ENCODE results near the gene SLX1A.
"Not testable (repeated sequence)": the region's sequence is repeated elsewhere in the genome, so short reads cannot be mapped to it uniquely, and the experiment has no call there.

Gene SLX1A

DNA sequence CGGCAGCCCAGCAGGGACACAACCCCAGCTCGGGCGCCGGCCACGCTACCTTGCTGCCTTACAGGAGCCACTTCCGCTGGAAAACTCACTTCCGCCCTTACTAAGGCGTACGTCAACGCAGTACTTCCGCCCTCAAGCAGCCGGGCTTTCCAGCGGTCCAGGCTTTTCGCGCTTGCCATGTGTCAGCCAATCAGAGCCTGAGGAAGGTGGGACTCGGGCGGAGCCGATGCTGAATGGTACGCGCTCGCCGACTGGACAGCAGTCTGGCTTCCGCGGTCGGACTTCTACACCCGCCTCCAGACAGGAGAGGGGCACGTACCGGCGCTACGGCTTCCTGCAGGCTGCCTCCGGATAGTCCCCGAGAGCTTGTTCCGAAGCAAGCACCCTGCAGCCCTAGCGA lies at the start of gene SLX1A, which contains the start of gene BOLA2B:
SLX1A (plus strand) TSS at position 261 of the 400 bp plus-strand sequence. CDS start 210 bp downstream, outside the sequence.
BOLA2B (minus strand) TSS at position 52 of the 400 bp plus-strand sequence. CDS start 71 bp downstream, outside the sequence.
- not testable (repeated sequence) for H3K9ac ChIP-seq, H3K27ac ChIP-seq, H3K36me3 ChIP-seq, H4K20me1 ChIP-seq, H3K9me3 ChIP-seq, H3K4me1 ChIP-seq, H3K27me3 ChIP-seq
- H3K4me3 ChIP-seq = peak within 1 kb of the TSS; percentile 62
- H3K4me2 ChIP-seq = peak within 1 kb of the TSS; percentile 74

DNA sequence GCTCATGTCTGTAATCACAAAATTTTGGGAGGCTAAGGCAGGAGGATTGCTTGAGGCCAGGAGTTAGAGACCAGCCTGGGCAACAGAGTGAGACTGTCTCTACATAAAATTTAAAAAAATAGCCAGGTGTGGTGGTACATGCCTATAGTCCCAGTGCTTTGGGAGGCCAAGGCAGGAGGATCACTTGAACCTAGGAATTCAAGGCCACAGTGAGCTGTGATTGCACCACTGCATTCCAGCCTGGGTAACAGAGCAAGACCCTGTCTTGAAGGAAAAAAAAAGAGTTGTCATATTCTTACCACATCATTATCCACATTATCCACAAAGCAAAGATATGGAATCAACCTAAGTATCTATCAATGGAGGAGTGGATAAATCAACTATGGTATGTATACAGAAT lies 49.7 kb upstream of the SLX1A start:
- H3K36me3 ChIP-seq = no peaks in the 10 kb centered on the region
- TF ChIP-seq Cebpa-rat (IDR thresholded peaks at IDR 0.05) = no peak
- no peaks in the 10 kb centered on the region for H4K20me1 ChIP-seq
- no peak overlapping the region for H3K27ac ChIP-seq
- H3K9me3 ChIP-seq = peaks cover 11% of the 10 kb centered on the region
- no peaks in the 10 kb centered on the region for H3K27me3 ChIP-seq
- no peak overlapping the region for H3K4me2 ChIP-seq
- no peak overlapping the region for H3K9ac ChIP-seq
- no peak overlapping the region for H3K4me3 ChIP-seq
- peaks cover 15% of the 10 kb centered on the region for H3K4me1 ChIP-seq

GRCh38 chr16:30144917-30145316 lies 48.8 kb upstream of the SLX1A start:
- no peak overlapping the region for H3K27ac ChIP-seq
- H3K36me3 ChIP-seq = no peaks in the 10 kb centered on the region
- no peaks in the 10 kb centered on the region for H3K27me3 ChIP-seq
- H3K4me1 ChIP-seq = peaks cover 6% of the 10 kb centered on the region
- peaks cover 20% of the 10 kb centered on the region for H3K9me3 ChIP-seq
- H3K4me3 ChIP-seq = no peak overlapping the region
- no peak for TF ChIP-seq Cebpa-rat (IDR thresholded peaks at IDR 0.05)
- H3K4me2 ChIP-seq = no peak overlapping the region
- H3K9ac ChIP-seq = no peak overlapping the region
- H4K20me1 ChIP-seq = no peaks in the 10 kb centered on the region

- Histone ChIP-seq H3K4me3 (no peak overlapping the region), H3K9ac (no peak overlapping the region), H3K36me3 (no peaks in the 10 kb centered on the region), H3K9me3 (peaks cover 27% of the 10 kb centered on the region), H3K27me3 (no peaks in the 10 kb centered on the region), H3K4me2 (no peak overlapping the region), H3K4me1 (no peaks in the 10 kb centered on the region), H4K20me1 (no peaks in the 10 kb centered on the region), H3K27ac (no peak overlapping the region)
- TF ChIP-seq Cebpa-rat (IDR thresholded peaks at IDR 0.05) = no peak
Observed at GRCh38 chr16:30145657-30146056, 48.0 kb upstream of the SLX1A start.

DNA sequence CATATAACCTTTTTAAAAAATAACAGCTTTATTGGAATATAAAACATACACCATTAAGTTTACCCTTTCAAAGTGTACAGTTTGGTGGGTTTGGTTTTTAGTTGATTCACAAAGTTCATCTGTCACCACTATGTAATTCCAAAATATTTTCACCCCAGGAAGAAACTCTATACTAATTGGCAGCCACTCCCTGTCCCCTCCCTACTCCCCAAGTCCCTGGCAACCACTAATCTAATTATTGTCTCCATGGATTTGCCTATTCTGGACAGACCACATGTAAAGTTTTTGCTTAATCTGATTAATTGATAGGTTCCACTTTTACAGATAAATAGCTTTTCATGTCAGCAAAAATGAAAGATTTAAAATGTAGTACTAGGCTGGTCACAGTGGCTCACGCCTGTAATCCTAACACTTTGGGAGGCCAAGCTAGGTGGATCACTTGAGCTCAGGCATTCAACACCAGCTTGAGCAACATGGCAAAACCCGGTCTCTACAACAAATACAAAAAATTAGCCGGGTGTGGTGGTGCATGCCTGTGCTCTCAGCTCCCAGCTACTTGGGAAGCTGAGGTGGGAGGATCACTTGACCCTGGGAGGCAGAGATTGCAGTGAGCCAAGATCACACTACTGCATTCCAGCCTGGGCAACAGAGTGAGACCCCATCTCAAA lies 45.7 kb upstream of the SLX1A start:
- Histone ChIP-seq H3K4me2 (no peak overlapping the region), H3K4me1 (no peaks in the 10 kb centered on the region), H3K27me3 (no peaks in the 10 kb centered on the region), H3K9ac (no peak overlapping the region), H3K9me3 (peaks cover 33% of the 10 kb centered on the region), H3K36me3 (no peaks in the 10 kb centered on the region), H3K4me3 (no peak overlapping the region), H4K20me1 (no peaks in the 10 kb centered on the region), H3K27ac (no peak overlapping the region)
- no peak for TF ChIP-seq Cebpa-rat (IDR thresholded peaks at IDR 0.05)

DNA sequence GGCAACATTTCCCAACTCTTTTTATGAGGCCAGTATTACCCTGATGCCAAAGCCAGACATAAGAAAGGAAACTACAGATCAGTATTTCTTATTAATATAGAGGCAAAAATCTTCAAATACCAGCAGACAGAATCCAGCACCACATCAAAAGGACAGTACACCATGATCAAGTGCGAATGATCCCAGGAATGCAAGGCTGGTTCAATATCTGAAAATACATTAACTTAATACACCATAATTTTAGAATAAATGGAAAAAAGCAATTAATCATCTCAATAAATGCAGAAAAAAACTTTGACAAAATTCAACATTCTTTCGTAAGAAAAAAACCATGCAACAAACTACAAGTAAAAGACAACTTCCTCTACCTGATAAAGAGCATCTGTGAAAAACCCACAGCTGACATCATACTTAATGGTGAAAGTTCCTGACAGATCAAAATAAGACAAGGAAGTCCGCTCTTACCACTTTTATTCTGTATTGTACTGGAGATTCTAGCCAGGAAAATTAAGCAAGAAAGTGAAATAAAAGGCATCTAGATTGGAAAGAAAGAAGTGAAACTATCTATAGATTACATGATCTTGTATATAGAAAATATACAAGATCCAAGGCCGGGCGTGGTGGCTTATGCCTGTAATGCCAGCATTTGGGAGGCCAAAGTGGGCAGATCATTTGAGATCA lies 44.3 kb upstream of the SLX1A start:
- H3K4me1 ChIP-seq = no peaks in the 10 kb centered on the region
- H3K4me2 ChIP-seq = no peak overlapping the region
- H3K9ac ChIP-seq = no peak overlapping the region
- H3K27me3 ChIP-seq = no peaks in the 10 kb centered on the region
- no peak overlapping the region for H3K27ac ChIP-seq
- H3K4me3 ChIP-seq = no peak overlapping the region
- no peak for TF ChIP-seq Cebpa-rat (IDR thresholded peaks at IDR 0.05)
- H4K20me1 ChIP-seq = no peaks in the 10 kb centered on the region
- H3K9me3 ChIP-seq = peaks cover 33% of the 10 kb centered on the region
- H3K36me3 ChIP-seq = no peaks in the 10 kb centered on the region

GRCh38 chr16:30151091-30151490 lies 42.6 kb upstream of the SLX1A start:
- H4K20me1 ChIP-seq = no peaks in the 10 kb centered on the region
- H3K4me1 ChIP-seq = no peaks in the 10 kb centered on the region
- H3K27me3 ChIP-seq = no peaks in the 10 kb centered on the region
- no peak overlapping the region for H3K4me2 ChIP-seq
- TF ChIP-seq Cebpa-rat (IDR thresholded peaks at IDR 0.05) = no peak
- no peaks in the 10 kb centered on the region for H3K36me3 ChIP-seq
- H3K9ac ChIP-seq = no peak overlapping the region
- peaks cover 33% of the 10 kb centered on the region for H3K9me3 ChIP-seq
- no peak overlapping the region for H3K27ac ChIP-seq
- no peak overlapping the region for H3K4me3 ChIP-seq

DNA sequence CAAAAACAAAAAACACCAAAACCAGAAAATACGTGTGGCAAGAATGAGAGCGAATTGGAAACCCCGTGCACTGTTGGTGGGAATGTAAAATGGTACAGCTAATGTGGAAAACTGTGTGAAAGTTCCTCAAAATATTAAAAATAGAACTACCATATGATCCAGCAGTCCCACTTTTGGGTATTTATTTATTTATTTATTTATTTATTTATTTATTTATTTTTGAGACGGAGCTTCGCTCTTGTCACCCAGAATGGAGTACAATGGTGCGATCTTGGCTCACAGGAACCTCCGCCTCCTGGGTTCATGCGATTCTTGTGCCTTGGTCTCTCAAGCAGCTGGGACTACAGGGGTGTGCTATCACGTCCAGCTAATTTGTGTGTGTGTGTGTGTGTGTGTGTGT lies 41.2 kb upstream of the SLX1A start:
- peaks cover 33% of the 10 kb centered on the region for H3K9me3 ChIP-seq
- H3K27ac ChIP-seq = no peak overlapping the region
- H3K36me3 ChIP-seq = no peaks in the 10 kb centered on the region
- H3K27me3 ChIP-seq = no peaks in the 10 kb centered on the region
- no peak overlapping the region for H3K4me2 ChIP-seq
- H3K4me1 ChIP-seq = no peaks in the 10 kb centered on the region
- H3K4me3 ChIP-seq = no peak overlapping the region
- H4K20me1 ChIP-seq = no peaks in the 10 kb centered on the region
- no peak overlapping the region for H3K9ac ChIP-seq
- TF ChIP-seq Cebpa-rat (IDR thresholded peaks at IDR 0.05) = no peak

DNA sequence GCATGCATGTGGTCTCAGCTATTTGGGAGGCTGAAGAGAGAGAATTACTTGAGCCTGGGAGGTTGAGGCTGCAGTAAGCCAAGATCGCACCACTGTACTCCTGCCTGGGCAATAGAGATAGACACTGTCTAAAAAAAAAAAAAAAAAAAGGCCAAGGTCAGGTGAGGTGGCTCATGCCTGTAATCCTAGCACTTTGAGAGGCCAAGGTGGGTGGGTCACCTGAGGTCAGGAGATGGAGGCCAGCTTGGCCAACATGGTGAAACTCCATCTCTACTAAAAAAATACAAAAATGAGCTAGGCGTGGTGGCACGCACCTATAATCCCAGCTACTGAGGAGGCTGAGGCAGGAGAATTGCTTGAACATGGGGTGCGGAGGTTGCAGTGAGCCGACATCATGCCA lies 38.5 kb upstream of the SLX1A start:
- no peak overlapping the region for H3K27ac ChIP-seq
- TF ChIP-seq Cebpa-rat (IDR thresholded peaks at IDR 0.05) = no peak

DNA sequence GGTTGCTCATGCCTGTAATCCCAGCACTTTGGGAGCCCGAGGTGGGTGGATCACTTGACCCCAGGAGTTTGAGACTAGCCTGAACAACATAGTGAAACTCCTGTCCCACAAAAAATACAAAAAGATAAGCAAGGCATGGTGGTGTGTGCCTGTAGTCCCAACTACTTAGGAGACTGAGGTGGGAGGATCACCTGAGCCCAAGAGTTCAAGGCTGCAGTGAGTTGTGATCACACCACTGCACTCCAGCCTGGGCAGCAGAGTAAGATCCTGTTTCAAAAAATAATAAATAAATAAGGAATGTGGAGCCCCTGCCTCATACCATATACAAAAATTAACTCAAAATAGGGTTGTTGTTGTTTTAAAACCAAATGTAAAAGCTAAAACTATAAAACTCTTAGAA lies 36.5 kb upstream of the SLX1A start:
- no peak overlapping the region for H3K4me3 ChIP-seq
- H3K9me3 ChIP-seq = no peaks in the 10 kb centered on the region
- no peak for TF ChIP-seq Cebpa-rat (IDR thresholded peaks at IDR 0.05)
- no peak overlapping the region for H3K4me2 ChIP-seq
- no peaks in the 10 kb centered on the region for H3K27me3 ChIP-seq
- no peak overlapping the region for H3K9ac ChIP-seq
- no peaks in the 10 kb centered on the region for H3K36me3 ChIP-seq
- H3K27ac ChIP-seq = no peak overlapping the region
- H3K4me1 ChIP-seq = no peaks in the 10 kb centered on the region; the same call in 1 of the 2 replicates
- no peaks in the 10 kb centered on the region for H4K20me1 ChIP-seq

More for the DNA sequence above, 38.5 kb upstream of the SLX1A start:
- Histone ChIP-seq H4K20me1 (no peaks in the 10 kb centered on the region), H3K27me3 (no peaks in the 10 kb centered on the region), H3K9ac (no peak overlapping the region), H3K9me3 (peaks cover 10% of the 10 kb centered on the region), H3K4me3 (no peak overlapping the region), H3K4me1 (no peaks in the 10 kb centered on the region; the same call in 1 of the 2 replicates), H3K36me3 (no peaks in the 10 kb centered on the region), H3K4me2 (no peak overlapping the region)
